ENCODE data around the gene PUS3. TPM values are rescaled to one million over a fixed set of nuclear protein-coding genes. Genes with fewer than 3 reads are reported as not detected.

PUS3 gene
- total RNA-seq, 3 donors from 2014 or later (not counting 1 experiment from before 2014, with no cell fraction given) = 3.6 to 6.7 (median 3.6) TPM

- no peaks in the 10 kb centered on the region for H3K36me3 Mint-ChIP-seq
- peaks cover 13 to 27% of the 10 kb centered on the region in 2 donors for H3K27me3 Mint-ChIP-seq (ENCODE audit: low read depth in 2 of 2)
- H3K36me3 ChIP-seq (ENCODE audit: control insufficient read depth, insufficient read depth, low read length) = no peaks in the 10 kb centered on the region
- peaks cover 0 to 4% of the 10 kb centered on the region in 2 donors for H3K4me1 Mint-ChIP-seq
- no peak overlapping the region for H3K27ac ChIP-seq (ENCODE audit: low read length)
- no peaks in the 10 kb centered on the region for H3K4me1 ChIP-seq (ENCODE audit: control insufficient read depth, insufficient read depth, low read length)
- no peak overlapping the region for H3K4me3 Mint-ChIP-seq
- 3% methylated on average over 5 of the region's 8 CpGs for WGBS (ENCODE audit: insufficient coverage)
- no peak overlapping the region for H3K27ac Mint-ChIP-seq
- TF ChIP-seq CTCF (IDR thresholded peaks at IDR 0.05) = peak; percentile 32
- H3K4me3 ChIP-seq (ENCODE audit: low read length) = no peak overlapping the region
- no peaks in the 10 kb centered on the region for H3K9me3 ChIP-seq (ENCODE audit: control insufficient read depth, insufficient read depth, low read length)
- ATAC-seq (peak in 1 of 3 donors; percentile 60), DNase-seq (peak in 1 of 2 donors; percentile 80)
- H3K9me3 Mint-ChIP-seq = no peaks in the 10 kb centered on the region
- intact Hi-C loops (cut with micrococcal nuclease) = loop anchor here (5.0 kb wide), 1 partner anchor 1069 kb away; no protein-coding TSS in a partner anchor
- H3K27me3 ChIP-seq (ENCODE audit: control insufficient read depth, insufficient read depth, low read length) = no peaks in the 10 kb centered on the region
Measured at GRCh38 chr11:125923012-125923579, 20.1 kb upstream of the PUS3 start.

DNA sequence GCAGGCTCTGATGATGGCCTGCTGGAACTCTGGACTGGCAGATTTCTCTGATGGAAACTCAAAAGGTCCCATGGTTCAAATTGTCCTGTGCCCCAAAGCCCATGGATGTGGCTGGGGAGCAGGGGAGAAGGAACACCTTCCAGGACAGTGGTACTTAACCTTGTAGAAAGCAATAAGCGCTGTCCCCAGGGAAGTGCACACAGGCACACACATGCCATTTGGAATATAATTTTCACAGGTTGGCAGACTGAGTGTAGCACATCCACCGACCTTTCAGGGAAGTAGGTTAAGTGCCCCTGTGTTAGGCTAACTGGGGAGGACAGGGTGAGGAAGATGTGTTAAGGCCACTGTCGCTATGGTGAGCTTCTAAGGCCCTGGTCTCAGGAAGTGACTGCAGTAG lies 19.1 kb upstream of the PUS3 start:
- peaks cover 0 to 4% of the 10 kb centered on the region in 2 donors for H3K4me1 Mint-ChIP-seq
- ATAC-seq (no peak), DNase-seq (no peak)
- TF ChIP-seq CTCF (IDR thresholded peaks at IDR 0.05) = no peak
- Histone ChIP-seq H3K4me1 (ENCODE audit: control insufficient read depth, insufficient read depth, low read length) (no peaks in the 10 kb centered on the region), H3K27ac (ENCODE audit: low read length) (no peak overlapping the region), H3K4me3 (ENCODE audit: low read length) (no peak overlapping the region), H3K27me3 (ENCODE audit: control insufficient read depth, insufficient read depth, low read length) (no peaks in the 10 kb centered on the region), H3K9me3 (ENCODE audit: control insufficient read depth, insufficient read depth, low read length) (no peaks in the 10 kb centered on the region), H3K36me3 (ENCODE audit: control insufficient read depth, insufficient read depth, low read length) (no peaks in the 10 kb centered on the region)
- H3K9me3 Mint-ChIP-seq = no peaks in the 10 kb centered on the region
- no peak overlapping the region for H3K27ac Mint-ChIP-seq
- no peaks in the 10 kb centered on the region for H3K36me3 Mint-ChIP-seq
- H3K27me3 Mint-ChIP-seq (ENCODE audit: low read depth in 2 of 2) = peaks cover 13 to 27% of the 10 kb centered on the region in 2 donors
- intact Hi-C loops (cut with micrococcal nuclease) = loop anchor here (5.0 kb wide), 1 partner anchor 1070 kb away; no protein-coding TSS in a partner anchor
- no peak overlapping the region for H3K4me3 Mint-ChIP-seq
- WGBS (ENCODE audit: insufficient coverage) = 78% methylated on average over 3 of the region's 3 CpGs

DNA sequence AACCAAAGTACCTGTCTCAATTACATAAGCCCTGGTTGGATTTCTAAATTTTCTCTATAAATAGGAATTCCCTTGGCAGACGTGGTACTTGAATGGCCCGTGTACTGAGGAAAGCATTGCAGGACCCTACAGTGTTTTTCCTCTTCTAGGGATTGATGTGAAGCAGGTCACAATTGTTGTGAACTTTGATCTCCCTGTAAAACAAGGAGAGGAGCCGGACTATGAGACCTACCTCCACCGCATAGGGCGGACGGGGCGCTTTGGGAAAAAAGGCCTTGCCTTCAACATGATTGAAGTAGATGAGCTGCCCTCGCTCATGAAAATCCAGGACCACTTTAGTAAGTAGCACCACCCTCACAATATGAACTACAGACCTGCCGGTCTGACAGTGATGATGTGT lies 18.0 kb upstream of the PUS3 start:
- Mint-ChIP-seq H3K27me3 (ENCODE audit: low read depth in 2 of 2) (peaks cover 14 to 29% of the 10 kb centered on the region in 2 donors), H3K27ac (no peak overlapping the region), H3K36me3 (no peaks in the 10 kb centered on the region), H3K4me3 (no peak overlapping the region), H3K9me3 (no peaks in the 10 kb centered on the region), H3K4me1 (peaks cover 0 to 4% of the 10 kb centered on the region in 2 donors)
- Histone ChIP-seq H3K4me1 (ENCODE audit: control insufficient read depth, insufficient read depth, low read length) (no peaks in the 10 kb centered on the region), H3K27me3 (ENCODE audit: control insufficient read depth, insufficient read depth, low read length) (no peaks in the 10 kb centered on the region), H3K4me3 (ENCODE audit: low read length) (no peak overlapping the region), H3K36me3 (ENCODE audit: control insufficient read depth, insufficient read depth, low read length) (no peaks in the 10 kb centered on the region), H3K27ac (ENCODE audit: low read length) (no peak overlapping the region), H3K9me3 (ENCODE audit: control insufficient read depth, insufficient read depth, low read length) (no peaks in the 10 kb centered on the region)
- DNase-seq = no peak
- no peak for ATAC-seq
- WGBS (ENCODE audit: insufficient coverage) = 73% methylated on average over 9 of the region's 9 CpGs
- intact Hi-C loops (cut with micrococcal nuclease) = loop anchor here (5.0 kb wide), 1 partner anchor 1071 kb away; no protein-coding TSS in a partner anchor
- no peak for TF ChIP-seq CTCF (IDR thresholded peaks at IDR 0.05)
